HG03045 (cell line): ENCODE data around the gene COMMD1.
"Not testable (repeated sequence)": the region's sequence is repeated elsewhere in the genome, so short reads cannot be mapped to it uniquely, and the experiment has no call there.

ENCODE experiments used
- ATAC-seq: cut with Tn5 transposase; IDR thresholded peaks from one replicate; pipeline ENCODE4 v1.9.1; 2021; ENCODE audit warnings: mild to moderate bottlenecking, moderate library complexity; ENCODE audit not compliant: unreplicated experiment

COMMD1 gene

GRCh38 chr2:61905372-61906185 is at the start of gene COMMD1:
Gene COMMD1, plus strand, starts transcription at chr2:61905674. Its CDS starts 5 bp downstream, at chr2:61905679.
- peak; percentile 97 for ATAC-seq

- ATAC-seq = no peak
Measured at GRCh38 chr2:61857224-61857623, 48.2 kb upstream of the COMMD1 start.

DNA sequence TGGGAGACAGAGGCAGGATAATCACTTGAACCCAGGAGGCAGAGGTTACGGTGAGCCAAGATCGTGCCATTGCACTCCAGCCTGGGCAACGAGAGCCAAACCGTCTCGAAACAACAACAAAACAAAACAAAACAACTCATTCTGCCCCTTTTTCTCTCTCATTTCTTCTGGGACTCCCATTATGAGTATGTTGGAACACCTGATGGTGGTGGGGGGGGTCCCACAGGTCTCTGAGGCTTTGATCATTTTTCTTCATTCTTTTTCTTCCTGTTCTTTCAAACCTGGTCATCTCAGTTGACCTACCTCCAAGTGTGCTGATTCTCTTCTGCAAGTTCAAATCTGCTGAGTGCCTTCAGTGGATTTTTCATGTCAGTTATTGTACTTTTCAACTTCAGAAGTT is 43.4 kb upstream of the COMMD1 start:
- ATAC-seq = no peak

- not testable (repeated sequence) for ATAC-seq
Measured at GRCh38 chr2:61866482-61867089, 38.9 kb upstream of the COMMD1 start.

DNA sequence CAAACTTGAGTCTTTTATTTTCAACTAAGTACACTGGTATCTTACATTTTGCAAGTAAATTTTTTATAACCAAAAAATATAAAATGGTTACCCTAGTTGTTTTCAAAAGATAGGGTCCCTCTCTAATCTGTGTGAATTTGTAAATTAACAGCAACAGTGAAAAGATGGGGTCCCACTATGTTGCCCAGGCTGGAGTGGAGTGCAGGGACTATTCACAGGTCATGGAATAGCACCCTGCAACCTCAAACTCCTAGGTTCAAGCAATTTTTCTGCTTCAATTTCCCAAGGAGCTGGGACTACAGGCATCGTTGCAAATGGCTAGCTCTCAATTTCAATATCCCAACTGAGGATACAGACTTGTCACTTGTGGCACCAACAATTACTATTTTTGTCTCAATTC is 29.1 kb upstream of the COMMD1 start:
- no peak for ATAC-seq

DNA sequence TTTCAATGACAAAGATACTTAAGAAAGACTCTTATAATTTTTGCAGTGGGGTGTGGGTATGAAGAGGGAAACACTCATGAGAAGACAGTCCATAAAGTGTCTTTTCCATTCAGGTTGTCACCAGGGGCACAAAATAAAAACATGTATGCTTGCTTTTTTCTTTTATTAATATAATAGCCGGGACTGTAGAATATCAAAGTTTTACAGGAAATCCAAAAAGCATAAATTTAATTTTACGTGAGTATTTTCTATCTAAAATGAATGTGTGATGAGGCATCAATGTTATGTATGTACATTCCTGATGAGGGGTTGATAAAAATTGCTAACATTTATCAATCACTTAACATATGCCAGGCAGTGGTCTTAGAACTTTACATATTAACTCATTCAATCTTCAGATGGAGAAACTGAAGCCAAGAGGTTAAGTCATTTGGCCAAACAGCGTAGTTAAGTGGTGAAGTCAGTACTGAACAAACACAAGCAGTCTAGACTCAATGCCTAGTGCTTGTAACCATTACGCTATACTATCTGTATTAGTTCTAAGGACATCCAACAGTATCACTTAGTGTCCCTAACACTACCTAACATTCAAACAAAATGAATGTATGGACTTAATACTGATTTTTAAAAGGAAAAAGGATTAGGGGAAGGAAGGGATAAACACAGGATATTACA is 27.8 kb upstream of the COMMD1 start:
- no peak for ATAC-seq

- ATAC-seq = no peak
Measured at GRCh38 chr2:61878761-61879160, 26.7 kb upstream of the COMMD1 start.

- ATAC-seq = not testable (repeated sequence)
Measured at GRCh38 chr2:61879351-61879750, 26.1 kb upstream of the COMMD1 start.

DNA sequence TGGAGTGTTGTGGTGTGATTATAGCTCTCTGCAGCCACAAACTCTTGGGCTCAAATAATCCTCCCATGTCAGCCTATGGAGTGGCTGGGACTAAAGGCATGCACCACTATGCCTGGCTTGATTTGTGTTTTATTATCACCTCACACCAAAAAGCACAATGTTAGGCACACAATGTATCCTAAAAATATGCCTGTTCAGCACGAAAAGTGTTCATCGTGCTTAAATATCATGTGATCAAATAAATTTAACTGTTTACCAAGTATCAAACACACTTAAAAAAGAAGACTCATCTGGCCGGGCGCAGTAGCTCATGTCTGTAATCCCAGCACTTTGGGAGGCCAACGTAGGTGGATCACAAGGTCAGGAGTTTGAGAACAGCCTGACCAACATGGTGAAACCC is 22.6 kb upstream of the COMMD1 start:
- no peak for ATAC-seq

DNA sequence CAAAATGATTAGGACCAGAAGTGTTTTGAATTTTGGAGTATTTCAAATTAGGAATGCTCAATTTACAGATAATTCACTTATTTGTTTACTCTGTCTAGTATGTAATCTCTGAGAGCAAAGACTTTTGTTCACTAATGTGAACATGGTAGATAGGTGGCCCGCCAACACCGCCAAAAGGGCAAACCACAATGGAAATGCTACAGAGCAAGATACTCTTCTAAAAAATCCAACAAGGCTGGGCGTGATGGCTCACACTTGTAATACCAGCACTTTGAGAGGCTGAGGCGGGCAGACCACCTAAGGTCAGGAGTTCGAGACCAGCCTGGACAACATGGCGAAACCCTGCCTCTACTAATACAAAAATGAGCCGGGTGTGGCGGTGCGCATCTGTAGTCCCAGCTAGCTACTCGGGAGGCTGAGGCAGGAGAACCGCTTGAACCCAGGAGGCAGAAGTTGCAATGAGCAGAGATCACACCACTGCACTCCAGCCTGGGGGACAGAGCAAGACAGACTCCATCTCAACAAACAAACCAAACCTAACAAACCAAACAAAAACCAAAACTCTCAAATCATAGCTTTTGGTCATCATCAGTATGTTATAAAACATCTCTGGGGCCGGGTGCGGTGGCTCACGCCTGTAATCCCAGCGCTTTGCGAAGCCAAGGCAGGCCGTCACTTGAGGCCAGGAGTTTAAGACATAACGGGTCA is 19.4 kb upstream of the COMMD1 start:
- ATAC-seq = no peak

DNA sequence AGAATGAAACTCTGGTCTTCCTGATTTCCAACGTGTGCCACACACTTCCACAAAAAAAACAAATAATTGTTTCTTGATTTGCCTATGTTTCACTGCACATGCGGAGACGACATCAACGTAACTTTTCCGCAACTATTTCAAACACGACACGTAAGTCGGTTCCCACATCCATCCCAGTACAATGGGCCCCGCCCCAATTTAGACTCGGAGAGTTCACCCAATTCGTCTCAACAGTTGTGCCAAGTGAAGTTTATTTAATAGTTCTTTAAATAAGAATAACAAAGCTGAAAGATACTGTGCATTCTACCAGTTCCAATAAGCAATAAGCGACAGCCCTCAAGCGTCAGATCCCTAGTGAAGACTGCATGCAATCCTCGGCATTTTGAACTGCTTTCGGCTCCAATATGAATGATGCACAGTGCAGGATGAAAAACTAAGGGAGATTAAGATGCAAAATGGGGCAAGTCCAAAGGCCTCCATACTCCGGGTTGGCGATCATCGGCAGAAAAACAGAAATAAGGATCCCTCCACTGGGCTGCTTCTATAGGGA is 17.7 kb upstream of the COMMD1 start:
- ATAC-seq = no peak

GRCh38 chr2:61888267-61889055 is 17.0 kb upstream of the COMMD1 start, which contains the start of gene CCT4:
Gene CCT4, minus strand, starts transcription at chr2:61888656. Its CDS starts 149 bp downstream, at chr2:61888507.
- ATAC-seq = peak; percentile 83

GRCh38 chr2:61898810-61899209 is 6.7 kb upstream of the COMMD1 start:
- no peak for ATAC-seq

GRCh38 chr2:61900281-61900680 is 5.2 kb upstream of the COMMD1 start:
- no peak for ATAC-seq

GRCh38 chr2:61906186-61906470 is 654 bp downstream of the COMMD1 start:
- no peak for ATAC-seq

DNA sequence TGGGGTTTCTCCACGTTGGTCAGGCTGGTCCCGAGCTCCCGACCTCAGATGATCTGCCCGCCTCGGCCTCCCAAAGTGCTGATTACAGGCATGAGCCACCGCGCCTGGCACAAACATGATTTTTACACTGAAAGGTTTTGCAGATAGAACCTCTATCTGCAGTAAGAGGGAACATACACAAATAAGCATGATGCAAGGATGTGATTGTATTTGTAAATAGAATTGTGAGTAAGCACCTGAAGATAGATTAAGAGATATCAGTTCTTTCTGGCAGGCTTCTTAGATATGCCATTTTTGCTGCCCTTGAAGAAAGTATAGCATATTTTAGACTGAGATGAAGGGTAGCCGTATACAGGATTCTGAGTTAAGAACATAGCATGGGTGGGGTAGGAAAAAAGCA is 3.6 kb downstream of the COMMD1 start:
- ATAC-seq = no peak

DNA sequence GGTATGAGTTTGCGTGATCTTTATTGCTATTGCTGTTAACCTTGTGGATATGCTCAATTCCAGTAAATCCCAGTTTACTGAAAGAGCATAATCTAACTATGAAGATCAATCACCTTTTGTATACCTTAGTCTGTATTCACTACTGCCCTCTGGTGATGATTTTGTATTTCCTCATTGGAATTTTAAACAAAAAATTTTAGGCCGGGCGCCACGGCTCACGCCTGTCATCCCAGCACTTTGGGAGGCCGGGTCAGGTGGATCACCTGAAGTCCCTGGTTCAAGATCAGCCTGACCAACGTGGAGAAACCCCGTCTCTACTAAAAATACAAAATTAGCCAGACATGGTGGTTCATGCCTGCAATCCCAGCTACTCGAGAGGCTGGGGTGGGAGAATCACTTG is 5.1 kb downstream of the COMMD1 start:
- ATAC-seq = no peak

GRCh38 chr2:61911510-61911909 is 6.0 kb downstream of the COMMD1 start:
- no peak for ATAC-seq

GRCh38 chr2:61914794-61915193 is 9.3 kb downstream of the COMMD1 start:
- not testable (repeated sequence) for ATAC-seq

GRCh38 chr2:61920548-61920947 is 15.1 kb downstream of the COMMD1 start:
- ATAC-seq = no peak
